OCI-LY1 (cell line): Measurements from ENCODE around the gene IRX4.

ENCODE experiments used
- EZH2 ChIP-seq: fragments of 200-600 bp; sonication (generic), shearing (Covaris generic); IDR thresholded peaks from 2 replicates; pipeline ENCODE4 v1.8.0; 2017; ENCODE audit warnings: borderline replicate concordance, mixed run types, mild to moderate bottlenecking, antibody characterized with exemption, low read length, moderate library complexity, mixed read lengths
- TF ChIP-seq, protein P1 (sequence below): fragments of 200-600 bp; sonication (generic), shearing (Covaris generic); IDR thresholded peaks from 2 replicates; pipeline ENCODE4 v1.5.1; 2017; ENCODE audit warnings: mild to moderate bottlenecking, antibody characterized with exemption, low read length, moderate library complexity, mixed read lengths

DNA sequence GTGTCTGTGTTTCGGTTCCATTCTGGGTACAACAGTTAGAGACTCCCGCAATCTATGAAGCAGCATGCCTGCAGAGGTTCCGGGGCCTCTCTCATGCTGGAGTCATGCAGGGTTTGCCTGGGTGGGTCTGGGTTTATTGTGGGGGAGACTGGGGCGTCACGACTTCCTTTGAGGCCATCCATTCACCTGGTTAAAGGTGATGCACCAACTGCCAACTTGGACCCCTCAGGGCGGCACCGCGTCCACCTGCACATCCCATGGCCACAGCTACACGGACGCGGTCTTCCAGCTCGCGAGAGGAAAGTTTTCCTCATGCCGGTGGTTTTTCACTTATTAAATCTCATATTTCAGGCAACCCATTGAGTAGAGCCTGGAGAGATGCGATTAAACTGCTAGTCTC lies 30.9 kb upstream of the IRX4 start:
- TF ChIP-seq, protein P1, sequence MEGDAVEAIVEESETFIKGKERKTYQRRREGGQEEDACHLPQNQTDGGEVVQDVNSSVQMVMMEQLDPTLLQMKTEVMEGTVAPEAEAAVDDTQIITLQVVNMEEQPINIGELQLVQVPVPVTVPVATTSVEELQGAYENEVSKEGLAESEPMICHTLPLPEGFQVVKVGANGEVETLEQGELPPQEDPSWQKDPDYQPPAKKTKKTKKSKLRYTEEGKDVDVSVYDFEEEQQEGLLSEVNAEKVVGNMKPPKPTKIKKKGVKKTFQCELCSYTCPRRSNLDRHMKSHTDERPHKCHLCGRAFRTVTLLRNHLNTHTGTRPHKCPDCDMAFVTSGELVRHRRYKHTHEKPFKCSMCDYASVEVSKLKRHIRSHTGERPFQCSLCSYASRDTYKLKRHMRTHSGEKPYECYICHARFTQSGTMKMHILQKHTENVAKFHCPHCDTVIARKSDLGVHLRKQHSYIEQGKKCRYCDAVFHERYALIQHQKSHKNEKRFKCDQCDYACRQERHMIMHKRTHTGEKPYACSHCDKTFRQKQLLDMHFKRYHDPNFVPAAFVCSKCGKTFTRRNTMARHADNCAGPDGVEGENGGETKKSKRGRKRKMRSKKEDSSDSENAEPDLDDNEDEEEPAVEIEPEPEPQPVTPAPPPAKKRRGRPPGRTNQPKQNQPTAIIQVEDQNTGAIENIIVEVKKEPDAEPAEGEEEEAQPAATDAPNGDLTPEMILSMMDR: no peak
- TF ChIP-seq EZH2: no peak
